GM12892 (cell line): ENCODE measurements around the gene CCNF.

ENCODE experiments used
- DNase-seq: peaks from one replicate; pipeline ENCODE4 v3.0.0; 2011; ENCODE audit not compliant: insufficient read length
- FAIRE-seq: peaks from 2 replicates; lab custom pipeline; 2011; peaks lifted over from hg19 to GRCh38; lab: Jason Lieb, UNC
- POLR2A ChIP-seq: IDR thresholded peaks from 2 replicates; pipeline ENCODE4 v1.6.1; 2011; ENCODE audit warnings: low read depth, low read length, control low read depth
- POLR2AphosphoS5 ChIP-seq: IDR thresholded peaks from 2 replicates; pipeline ENCODE4 v1.6.1; 2011; ENCODE audit warnings: low read depth, low read length, control low read depth
- TAF1 ChIP-seq: IDR thresholded peaks from 2 replicates; pipeline ENCODE4 v1.6.1; 2011; ENCODE audit warnings: low read depth, mild to moderate bottlenecking, control low read depth, low read length, borderline replicate concordance

The CCNF gene

DNA sequence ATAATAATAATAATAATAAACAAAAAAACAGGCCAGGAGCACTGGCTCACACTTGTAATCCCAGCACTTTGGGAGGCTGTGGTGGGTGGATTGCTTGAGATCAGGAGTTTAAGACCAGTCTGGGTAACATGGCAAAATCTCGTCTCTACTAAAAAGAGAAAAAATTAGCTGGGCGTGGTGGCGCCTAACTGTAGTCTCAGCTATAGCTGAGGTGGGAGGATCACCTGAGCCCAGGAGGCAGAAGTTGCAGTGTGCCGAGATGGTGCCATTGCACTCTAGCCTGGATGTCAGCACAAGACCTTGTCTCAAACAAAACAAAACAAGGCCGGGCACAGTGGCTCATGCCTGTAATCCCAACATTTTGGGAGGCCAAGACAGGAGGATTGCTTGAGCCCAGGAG, 65.8 kb downstream of the CCNF start:
- TF ChIP-seq POLR2AphosphoS5 = no peak
- TF ChIP-seq TAF1 = no peak
- no peak for DNase-seq
- no peak for FAIRE-seq

DNA sequence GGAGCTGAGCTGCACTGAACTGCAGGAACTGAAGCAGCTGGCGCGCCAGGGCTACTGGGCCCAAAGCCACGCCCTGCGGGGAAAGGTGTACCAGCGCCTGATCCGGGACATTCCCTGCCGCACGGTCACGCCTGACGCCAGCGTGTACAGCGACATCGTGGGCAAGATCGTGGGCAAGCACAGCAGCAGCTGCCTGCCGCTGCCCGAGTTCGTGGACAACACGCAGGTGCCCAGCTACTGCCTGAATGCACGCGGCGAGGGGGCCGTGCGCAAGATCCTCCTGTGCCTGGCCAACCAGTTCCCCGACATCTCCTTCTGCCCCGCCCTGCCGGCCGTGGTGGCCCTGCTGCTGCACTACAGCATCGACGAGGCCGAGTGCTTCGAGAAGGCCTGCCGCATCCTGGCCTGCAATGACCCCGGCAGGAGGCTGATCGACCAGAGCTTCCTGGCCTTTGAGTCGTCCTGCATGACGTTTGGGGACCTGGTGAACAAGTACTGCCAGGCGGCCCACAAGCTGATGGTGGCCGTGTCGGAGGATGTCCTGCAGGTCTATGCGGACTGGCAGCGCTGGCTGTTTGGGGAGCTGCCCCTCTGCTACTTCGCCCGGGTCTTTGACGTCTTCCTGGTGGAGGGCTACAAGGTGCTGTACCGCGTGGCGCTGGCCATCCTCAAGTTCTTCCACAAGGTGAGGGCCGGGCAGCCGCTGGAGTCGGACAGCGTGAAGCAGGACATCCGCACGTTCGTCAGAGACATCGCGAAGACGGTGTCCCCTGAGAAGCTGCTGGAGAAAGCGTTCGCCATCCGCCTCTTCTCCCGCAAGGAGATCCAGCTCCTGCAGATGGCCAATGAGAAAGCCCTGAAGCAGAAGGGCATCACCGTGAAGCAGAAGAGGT, 67.2 kb downstream of the CCNF start:
- no peak for FAIRE-seq
- no peak for DNase-seq
- TF ChIP-seq POLR2AphosphoS5 = no peak
- TF ChIP-seq TAF1 = no peak
- no peak for TF ChIP-seq POLR2A

DNA sequence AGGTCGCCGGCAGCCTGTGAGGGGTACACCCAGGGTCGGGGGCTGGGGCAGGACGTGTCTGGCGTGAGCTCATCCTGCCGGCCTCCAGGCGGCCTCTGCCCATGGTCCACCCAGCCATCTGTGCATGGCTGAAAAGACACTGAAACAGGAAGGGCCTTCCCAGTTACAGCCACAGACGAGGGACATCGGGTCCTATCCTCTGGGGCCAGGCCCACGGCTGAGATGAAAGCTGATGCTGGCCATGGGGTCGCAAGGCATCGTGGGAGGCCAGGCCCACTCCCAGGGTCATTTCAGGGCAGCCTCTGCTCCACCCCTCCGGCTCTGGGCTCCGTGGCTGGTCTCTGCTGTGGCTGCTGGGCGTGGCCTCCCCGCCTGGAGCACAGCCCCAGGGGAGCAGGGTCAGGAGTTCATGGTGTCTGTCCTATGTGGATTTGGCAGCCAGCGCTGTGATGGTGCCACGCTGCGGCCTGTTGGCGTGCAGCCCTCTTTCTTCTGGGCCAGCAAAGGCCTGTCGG, 67.9 kb downstream of the CCNF start:
- FAIRE-seq (no peak), DNase-seq (no peak)
- no peak for TF ChIP-seq TAF1
- TF ChIP-seq POLR2AphosphoS5 = no peak
- no peak for TF ChIP-seq POLR2A

DNA sequence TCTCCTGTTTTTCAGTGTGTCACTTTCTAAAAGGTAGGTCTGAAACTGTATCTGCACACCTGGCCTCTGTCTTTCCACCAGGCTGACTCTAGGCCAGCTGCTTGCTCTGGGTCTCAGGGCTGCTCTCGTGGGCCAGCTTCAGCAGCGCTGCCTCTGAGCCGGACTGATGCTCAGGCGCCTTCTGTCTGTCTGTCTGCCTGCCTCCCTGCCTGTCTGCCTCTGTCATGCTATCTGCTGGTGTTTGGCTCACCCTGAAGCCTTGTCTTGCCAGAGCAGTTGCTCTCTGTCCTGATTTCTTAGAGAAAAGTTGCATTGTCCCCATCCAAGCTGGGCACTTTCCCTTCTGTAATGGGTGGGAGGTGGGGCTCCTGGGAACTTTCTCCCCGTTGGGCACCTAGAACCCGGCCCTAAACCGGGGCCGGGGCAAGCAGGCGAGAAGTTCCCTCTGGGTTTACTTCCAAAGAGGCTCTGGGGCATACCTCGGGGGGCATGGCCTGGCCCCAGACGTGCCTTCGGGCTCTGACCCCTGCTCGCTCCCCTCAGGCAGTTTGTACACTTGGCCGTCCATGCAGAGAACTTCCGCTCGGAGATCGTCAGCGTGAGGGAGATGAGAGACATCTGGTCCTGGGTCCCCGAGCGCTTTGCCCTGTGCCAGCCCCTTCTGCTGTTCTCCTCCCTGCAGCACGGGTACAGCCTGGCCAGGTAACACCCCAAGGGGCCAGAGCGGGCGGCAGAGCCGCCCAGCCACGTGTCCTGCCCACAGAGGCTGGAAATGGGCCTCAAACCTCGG, 68.6 kb downstream of the CCNF start:
- TF ChIP-seq POLR2A (no peak), POLR2AphosphoS5 (no peak), TAF1 (no peak)
- FAIRE-seq (no peak), DNase-seq (no peak)

DNA sequence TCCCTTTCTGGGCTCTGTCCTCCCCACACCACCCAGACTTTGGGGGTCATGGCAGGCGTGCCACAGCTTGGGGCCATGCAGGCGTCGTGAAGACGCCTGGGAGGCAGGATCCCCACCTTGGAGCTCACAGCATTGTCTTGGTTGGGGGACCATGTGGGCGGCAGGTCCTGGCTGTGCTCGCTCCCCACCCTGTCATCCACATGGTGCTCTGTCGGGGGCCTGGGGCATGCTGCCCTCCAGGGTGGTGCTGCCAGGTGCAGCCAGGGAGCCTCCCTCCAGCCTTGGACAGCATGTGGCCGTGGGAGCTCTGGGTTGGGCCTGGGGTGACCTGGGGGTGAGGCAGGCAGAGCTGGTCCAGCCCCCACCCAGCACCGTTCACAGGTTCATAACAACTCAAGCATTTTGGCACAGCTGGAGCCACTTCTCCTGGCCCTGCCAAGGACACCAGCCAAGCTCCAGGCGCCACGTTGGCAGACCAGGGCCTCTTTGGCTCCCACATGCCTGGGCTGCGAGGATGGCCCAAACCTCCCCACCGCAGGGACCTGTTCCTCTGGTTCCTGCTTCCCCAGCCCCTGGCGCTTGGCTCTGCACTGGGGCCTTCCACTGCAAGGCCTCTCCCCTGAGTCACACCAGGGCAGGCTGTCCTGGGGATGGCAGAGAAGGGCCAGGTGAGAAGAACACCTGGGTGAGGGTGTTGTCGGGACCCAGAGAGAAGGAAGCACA, 69.4 kb downstream of the CCNF start:
- no peak for DNase-seq
- no peak for FAIRE-seq
- TF ChIP-seq POLR2A (no peak), TAF1 (no peak)

DNA sequence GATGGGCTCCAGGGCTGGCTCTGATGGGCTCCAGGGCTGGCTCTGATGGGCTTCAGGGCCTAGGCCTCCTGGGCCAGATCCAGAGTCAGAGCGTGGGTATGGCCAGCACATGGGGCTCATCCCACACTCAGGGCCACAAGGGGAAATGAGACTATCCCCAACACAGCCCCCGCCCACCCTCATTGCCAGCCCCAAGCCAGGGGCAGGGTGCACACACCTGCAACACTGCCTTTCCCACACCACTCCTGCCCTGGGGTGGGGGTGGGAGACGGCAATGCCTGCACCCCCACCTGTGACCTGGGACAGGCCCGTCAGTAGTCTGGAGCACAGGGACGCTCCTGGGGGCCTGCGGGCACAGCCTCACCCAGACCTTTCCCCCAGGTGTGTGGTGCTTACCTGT, 70.2 kb downstream of the CCNF start:
- no peak for TF ChIP-seq POLR2AphosphoS5
- TF ChIP-seq POLR2A = no peak
- no peak for TF ChIP-seq TAF1
- FAIRE-seq (no peak), DNase-seq (no peak)

DNA sequence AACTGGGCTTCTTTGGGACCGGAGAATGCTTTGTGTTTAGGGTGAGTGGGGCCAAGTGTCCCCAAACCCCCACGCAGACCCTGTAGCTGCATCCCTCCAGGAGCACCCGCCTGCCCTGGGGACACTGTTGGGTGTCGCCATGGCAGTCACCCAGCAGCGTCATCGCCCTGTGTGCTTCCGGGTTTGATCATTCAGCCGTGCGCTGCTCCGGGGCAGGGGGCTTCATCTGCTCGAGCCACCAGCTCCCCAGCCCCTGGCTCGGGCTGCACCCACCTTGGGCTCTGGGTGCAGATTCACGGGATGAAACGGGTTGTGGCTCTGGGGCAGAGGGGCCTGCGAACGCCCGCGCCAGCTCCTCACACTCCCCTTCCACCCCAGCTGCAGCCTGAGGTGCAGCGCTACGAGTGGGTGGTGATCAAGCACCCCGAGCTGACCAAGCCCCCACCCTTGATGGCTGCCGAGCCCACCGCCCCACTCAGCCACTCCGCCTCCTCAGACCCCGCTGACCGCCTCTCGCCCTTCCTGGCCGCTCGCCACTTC, 70.7 kb downstream of the CCNF start:
- no peak for FAIRE-seq
- DNase-seq = no peak
- TF ChIP-seq POLR2A (no peak), POLR2AphosphoS5 (no peak), TAF1 (no peak)

DNA sequence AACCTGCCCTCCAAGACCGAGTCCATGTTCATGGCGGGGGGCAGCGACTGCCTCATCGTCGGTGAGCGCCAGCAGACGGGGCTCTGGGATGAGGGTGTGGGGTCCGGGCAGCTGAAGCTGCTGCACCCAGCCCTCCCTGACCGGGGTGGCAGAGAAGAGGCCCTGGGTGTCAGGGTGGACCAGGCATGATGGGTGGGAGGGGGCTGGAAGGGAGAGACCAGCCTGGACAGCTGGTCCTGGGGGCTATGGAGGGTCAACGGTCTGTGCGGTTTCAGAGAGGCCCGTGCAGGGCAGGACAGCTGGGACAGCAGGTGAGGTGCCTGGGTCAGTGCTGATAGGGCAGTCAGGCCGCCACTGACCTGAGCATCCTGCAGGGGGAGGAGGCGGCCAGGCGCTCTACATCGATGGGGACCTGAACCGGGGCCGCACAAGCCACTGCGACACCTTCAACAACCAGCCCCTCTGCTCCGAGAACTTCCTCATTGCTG, 71.2 kb downstream of the CCNF start:
- FAIRE-seq = no peak
- TF ChIP-seq POLR2AphosphoS5 (no peak), TAF1 (no peak), POLR2A (no peak)
- DNase-seq = no peak

DNA sequence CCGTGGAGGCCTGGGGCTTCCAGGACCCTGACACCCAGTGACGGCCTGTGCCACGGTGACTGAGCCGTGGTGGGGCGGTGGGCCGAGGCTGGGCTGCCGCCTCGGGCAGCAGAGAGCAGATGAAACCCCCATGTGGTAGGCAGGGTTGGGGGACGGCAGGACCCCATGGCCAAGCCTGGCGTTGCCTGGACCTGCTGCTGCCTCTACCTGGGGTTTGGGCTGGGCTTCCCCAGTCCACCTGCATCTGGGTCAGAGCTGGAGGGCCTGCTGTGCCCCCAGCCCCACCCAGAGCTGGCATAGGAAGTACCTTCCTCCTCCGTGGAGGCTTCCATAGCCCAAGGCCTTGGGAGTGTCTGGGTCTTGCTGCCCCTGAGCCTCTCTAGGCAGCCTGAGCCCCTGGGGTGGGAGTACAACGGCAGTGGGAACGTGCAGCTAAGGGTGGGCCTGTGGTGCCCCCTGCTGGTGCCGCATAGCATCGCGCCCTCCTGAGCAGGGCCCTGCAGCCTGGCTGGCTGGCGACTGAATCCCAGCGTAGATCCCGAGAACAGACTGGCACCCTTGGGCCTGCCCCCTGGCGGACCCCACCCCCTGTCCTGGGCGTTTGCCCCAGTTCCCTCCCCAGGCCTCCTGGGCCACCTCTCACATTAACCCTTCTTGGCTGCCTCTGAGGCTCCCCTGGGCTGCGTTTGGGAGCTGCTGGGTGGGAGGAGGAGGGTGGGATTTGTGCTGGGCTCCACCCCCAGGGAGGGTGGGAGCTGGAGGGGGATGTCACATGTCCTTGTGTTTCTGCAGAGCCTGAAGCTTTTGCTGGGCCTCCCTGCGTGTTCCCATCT, 71.9 kb downstream of the CCNF start:
- FAIRE-seq = peak; percentile 95
- TF ChIP-seq POLR2A = no peak
- peak; percentile 93 for DNase-seq

DNA sequence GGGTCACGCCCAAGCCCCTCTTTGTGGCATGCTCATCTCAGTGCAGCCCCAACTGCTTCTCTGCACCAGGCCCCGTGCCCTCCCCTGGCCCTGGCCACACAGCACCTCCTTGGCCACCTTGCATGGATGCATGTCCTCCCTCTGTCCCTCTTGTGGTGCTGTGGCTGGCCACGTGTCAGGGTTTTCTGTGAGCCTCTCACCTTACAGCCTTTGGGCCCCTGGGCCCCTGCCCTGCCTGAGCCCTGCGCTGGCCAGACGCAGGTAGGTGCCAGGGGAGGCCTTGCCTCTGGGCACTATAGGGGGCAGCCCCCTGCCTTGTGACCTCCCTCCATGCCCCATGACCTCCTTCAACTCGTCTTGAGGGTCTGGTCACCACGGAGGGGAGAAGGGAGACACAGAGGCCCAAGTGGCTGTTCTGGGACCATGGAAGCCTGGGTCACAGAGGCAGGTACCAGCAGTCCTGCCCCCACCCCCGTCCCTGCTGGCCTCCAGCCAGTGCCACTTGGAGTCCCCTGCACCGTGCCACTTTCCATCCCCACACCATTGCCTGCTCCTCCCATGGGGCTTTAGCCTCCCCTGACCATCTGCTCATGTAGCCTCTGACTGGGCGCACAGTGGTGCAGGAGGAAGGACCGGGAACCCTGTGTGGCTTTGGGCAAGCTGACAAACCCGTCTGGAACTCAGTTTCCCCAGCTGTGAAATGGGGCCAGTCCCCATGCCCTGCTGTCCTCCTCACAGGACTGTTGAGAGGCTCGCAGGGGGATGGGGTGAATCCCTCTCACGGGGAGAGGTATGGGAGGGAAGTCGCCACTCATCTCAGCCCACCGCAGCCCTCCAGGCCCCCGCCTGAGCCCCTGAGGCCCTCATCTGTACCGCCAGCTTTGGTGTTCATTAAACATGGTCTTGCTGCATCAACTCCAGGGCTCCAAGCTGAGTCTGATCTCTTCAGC, 73.0 kb downstream of the CCNF start:
- TF ChIP-seq POLR2A (no peak), POLR2AphosphoS5 (no peak), TAF1 (no peak)
- DNase-seq (no peak), FAIRE-seq (no peak)
